Hindlimb muscle (tissue), 1 donor: ENCODE results near the gene CTNNA1. TPM values are rescaled to one million over a fixed set of nuclear protein-coding genes. Genes with fewer than 3 reads are reported as not detected.

Source experiments
- DNase-seq: peaks from one replicate; pipeline ENCODE4 v3.0.0-alpha.2; 2013
- polyA plus RNA-seq: library from polyadenylated mRNA; unstranded; fragments of 120-200 nt; gene quantifications from one replicate; pipeline ENCODE4 v1.2.1, GENCODE V29; 2013; ENCODE audit not compliant: insufficient read length

CTNNA1 gene
- polyA plus RNA-seq, 1 donor: 306 TPM

DNA sequence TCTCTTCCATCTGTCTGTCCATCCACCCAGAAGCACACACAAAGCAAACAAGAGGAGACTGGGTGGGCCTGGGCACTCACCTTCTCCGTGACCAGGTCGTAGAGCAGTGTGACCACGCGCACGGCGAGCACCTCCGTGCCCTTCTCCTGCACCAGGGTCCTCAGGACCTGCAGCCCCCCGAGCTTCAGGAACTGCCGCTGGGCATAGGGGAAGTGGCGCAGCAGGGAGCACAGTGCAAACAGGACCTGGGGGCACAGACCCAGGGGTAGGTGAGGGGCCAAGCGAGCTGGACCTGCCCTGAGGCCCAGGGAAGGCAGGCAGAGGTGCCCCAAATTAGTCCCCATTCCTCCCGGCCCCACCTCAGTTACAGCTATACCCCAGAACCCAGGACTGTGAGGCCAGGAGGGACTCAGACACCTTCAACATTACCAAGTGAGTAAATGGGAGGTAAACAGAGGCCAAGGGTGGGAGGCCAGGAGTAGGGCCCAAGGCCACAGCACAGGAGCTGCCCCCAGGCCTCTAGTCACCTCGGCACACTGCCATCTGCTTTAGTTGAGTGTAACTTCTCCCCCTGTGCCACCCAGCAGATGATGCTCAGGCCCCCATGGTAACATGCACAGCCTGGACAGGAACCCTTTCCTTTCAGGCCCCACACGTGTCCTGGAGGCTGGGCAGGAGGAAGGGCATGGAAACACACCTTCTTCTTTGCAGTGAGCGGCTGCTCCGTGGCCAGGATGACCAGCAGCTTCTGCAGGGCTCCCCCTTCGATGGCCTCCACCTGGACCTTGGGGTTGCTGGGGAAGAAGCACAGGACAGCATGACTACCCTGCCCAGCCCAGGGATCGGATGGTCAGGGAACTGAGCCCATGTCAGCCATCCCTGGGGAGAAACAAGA lies 198.1 kb downstream of the CTNNA1 start:
- no peak for DNase-seq

DNA sequence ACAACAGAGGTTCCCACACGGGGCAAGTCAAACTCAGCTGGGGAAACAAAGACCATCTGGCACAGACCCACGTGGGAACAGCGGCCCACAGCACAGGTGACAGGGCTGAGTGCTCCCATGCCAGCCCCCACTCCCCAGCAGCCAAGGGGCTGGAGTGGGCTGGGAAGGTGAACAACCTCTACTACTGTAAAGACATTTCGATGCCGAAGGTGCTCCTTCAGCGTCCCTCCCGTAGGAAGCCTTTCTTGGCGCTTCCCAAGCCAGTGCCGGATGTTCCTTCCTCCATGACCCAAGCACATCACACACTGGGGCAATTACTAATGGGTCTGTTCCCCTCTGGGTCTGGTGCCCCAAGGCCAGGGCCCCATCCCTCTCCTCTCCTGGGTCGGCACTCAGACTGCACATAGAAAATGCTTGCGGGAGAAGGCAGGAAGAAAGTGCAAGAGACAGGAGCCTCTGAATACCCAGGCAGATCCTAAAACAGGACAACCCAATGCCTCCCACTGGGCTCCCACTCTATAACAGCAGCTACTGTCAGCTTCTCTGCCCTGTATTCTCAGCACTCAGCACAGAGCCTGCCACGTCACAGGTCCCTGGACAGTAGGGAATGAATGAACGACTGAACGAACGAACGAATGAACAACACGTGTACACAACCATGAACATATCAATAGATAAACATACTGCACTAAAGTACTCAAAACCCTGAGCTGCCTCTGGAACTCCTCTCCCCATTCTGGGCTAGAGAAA lies 198.9 kb downstream of the CTNNA1 start:
- DNase-seq: no peak

DNA sequence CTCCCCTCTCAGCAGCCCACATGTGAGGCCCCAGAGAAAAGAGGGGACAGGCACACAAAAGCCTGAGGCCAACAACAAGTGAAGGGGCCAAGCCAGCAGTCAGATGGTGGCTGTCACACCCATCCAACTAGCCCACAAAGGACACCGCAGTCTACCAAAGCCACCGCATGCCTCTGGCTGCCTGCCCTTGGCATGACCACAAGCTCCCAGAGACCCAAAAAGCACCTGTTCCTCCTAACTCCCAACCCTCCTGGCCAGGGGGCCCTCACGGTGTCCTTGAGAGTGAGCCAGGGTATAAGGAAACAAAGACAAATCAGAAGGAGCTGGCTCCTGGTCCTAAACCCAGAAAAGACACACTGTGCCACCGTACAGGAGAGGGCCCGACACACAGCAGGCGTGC lies 199.7 kb downstream of the CTNNA1 start:
- DNase-seq: no peak

DNA sequence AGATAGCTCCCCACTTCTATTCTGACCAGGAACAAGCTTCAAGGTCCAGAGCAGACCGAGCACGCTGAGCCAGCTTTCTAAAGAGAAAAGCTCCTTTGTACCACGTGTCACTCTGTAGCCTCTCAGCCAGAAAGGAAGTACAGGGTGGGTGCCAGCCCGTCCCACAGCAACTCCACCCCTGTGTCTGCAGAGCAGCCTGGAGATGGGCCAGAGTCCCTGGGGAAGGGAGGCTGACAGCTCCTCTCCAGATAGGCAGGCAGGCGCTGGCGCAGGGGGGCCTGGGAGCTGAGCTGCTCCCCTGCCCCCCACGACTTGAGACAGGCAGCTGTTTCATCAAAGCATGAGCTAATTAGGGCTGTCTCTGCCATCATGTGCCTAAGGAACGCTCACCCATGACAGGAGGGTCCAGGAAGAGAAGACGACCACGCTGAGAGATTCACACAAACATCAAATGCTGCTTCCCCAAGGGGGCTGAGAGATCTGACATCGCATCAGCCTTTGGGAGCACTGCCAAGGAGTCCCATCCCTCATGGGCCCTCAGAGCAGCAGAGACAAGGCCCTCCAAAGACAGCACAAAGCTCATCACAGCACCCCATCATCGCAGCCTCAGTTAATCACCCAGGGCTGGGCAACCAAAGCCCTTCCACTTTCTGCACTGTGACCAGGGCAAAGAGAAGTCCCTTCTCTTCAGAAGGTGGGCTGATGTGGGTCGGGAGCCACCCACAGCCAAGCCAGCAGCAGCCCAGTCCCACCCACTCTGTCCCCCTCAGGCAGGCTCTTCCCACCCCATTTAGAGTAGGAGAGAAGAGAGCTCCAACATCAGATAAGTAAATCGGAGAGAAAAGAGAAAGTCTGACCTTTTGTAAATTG lies 200.4 kb downstream of the CTNNA1 start:
- no peak for DNase-seq

DNA sequence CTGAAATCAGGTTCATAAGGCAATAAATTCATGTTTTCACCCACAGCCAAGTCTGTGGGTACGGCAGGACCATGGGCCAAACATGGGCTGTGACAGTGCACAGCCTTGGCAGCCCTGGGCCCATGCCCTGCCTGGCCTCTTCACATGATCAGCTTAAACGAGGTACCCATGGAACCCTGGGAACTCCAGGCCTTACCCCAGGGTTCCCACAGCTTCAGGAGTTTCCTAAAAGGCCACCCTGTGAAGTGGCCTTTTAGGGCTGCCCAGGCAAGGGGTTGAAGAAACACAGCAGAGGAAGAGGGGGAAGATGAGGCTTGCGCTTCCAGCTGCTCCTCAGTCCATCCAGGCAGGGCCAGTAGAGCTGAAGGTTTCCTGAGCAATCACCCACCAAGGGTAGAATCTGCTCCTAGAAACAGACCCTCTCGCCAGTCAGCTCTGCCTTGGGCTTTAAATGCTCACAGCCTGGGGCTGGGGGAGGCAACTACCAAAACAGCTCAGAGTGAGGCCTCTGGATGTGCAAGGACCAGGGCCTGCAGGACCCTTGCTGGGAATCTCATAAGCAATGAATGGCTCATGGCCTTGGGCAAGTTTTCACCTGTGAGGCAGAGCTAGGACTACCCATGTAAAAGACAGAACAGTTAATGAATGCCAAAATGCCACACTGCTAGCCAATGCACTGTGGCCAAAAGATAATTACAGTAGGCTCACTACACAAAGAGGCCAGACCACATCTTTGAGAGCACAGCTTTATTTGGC lies 201.2 kb downstream of the CTNNA1 start:
- DNase-seq: no peak

DNA sequence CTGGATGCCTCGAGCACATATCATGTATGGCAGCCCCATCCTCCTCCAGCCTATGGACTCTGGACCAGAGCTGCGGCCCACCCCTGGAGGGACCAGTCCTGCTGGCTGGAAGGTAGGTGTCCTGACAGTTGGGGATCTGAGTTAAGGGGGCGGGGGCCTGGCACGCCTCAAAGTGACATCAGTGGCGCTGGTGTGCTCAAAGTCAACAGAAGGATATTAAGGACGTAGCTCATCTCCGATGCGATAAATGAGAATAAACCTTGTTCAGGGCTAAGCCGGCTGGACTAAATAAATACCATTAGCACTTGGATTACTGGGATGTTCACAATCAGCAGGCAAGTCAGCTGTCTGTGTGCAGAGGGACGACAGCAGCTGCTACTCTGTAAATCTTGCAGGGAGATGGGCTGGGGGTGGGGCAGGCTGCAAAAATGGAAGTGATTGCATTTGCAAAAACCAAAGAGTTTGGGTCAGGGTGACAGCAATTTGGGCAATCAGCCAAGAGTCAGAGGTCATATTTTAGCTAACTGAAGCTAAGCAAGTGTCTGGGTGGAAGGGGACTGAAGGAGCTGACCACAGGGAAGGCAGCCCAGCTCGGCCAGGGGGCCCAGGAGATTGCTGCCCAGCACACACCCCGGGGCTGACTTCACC lies 201.9 kb downstream of the CTNNA1 start:
- no peak for DNase-seq

DNA sequence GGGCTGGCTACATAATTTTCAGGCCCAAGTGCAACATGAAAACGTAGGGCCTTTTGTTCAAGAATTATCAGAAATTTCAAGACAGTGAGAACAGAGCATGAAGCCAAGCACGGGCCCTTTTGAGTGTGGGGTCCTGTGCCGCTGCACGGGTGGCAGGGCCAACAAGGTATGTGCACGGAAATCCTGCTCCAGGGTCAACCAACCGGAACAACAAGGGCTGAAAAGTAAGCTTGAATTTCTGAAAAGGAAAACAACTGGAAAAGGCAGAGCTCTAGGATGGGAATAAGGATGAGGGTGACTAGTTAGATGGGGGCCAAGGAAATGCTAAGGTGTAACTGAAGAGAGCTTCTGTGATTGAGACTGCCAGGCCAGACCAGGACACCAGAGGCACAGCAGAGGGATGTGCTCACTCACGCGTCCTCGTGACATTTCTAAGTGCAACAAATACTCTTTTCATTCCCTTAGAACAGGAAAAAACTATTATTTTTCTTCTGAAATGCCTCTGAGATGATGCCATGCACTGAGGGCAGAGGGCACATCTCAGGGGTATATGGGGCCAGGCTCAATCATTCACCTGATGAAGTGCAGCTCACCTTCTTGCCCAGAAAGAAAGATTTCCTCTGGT lies 202.6 kb downstream of the CTNNA1 start:
- no peak for DNase-seq

DNA sequence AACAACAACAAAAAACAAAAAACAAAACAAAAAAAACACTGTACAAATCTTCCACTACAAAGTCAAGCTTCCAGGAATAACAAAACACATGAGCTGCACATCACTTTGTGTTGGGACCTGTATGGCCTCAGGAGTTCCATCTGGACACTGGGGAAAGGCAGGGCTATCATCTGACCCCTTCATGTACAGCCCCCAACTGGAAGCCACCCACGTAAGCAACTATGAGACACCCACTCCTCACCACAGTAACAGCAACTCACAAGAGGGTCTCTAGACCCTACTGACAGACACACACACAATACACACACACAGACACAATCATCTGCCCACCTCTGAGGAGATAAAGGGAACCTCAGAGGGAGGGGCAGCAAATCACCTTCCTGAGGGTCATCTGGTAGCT lies 203.6 kb downstream of the CTNNA1 start:
- no peak for DNase-seq

DNA sequence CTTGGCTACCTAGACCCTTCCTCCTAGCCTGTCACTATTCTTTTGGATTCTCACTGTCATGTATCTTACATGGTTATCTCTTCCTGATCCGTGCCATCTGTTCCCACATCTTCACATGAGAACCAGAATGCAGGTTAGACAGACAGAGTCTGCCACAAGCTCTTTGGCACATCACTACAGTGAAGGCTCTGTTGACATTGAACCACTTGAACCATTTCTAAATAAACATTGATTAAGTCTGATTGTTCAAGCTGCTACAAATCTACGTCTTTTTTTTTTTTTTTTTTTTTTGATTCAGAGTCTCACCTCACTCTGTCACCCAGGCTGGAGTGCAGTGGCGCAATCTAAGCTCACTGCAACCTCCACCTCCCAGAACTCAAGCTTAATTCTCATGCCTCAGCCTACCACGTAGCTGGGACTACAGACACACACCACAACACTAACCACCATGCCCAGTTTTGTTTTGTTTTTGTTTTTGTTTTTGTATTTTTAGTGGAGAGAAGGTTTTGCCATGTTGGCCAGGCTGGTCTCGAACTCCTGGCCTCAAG lies 207.0 kb downstream of the CTNNA1 start:
- no peak for DNase-seq

DNA sequence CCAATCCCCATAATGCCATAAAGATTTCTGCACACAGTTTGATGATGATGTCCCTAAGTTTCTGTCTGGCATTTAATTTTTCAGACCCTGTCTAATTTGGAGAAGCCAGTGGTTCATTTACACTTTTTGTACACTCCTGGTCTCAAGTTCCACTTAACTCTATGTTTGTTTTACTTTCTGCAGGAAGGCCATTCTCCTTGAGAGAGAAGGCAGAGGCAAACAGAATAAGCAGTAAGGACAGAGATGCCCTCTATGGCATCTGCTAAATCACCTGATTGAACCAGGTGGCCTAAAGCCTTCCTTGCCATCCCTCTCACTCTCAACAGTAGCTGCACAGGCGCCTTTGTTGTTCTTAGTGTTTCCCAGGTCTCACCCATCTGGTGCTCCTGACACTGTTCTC lies 208.0 kb downstream of the CTNNA1 start:
- no peak for DNase-seq

DNA sequence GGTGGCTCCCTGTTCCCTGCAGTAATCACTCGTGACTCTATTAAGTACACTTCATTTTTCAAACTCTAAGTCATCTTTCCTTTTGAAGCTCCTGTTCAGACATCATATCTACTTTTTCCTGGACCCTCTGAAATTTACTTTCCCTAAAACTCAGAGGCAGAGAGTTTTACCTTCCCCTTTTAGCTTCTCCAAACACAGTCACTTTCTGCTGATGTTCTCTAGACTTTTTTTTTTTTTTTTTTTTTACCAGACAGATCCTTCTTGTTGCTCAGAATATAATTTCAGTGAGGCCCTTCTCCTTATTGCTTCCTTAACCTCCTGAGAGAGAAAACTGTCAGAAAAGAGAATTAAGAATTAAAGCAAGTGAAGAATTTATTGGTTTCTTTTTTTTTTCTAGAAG lies 208.5 kb downstream of the CTNNA1 start:
- DNase-seq: no peak

DNA sequence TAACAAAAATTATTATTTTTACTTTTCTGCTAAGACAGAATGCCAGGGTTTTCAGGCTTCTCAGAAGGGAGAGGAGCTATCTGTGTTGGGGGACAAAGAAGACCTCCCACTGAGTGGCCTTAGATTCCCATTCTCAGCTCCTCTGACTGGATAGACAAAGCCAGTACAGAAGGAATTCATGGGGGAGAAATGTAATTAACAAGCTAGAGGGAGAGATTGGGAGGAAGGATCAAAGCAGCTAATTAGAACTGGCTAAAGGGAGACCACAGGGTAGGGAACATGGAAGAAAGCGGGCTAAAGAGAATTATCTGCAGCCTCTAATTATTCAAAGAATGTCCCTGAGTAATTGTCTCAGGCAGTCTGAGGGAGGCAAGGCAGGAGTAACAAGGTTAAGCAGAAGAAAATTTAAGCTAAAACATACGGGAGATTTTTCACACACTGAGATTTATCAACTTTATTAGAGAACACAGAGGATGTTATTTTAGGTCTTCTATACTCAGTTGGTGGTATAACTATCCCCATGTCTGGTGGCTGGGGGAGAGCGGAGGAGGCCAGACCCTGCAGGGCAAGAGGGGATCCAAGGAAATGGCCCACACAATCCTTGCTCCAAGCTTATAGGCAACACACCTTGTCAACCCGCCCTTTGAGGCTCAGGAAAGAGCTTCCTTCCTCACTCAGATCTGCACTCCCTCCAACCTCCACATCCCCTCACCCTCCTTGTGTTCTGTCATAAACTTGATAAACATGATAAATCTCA lies 209.6 kb downstream of the CTNNA1 start:
- DNase-seq: no peak

DNA sequence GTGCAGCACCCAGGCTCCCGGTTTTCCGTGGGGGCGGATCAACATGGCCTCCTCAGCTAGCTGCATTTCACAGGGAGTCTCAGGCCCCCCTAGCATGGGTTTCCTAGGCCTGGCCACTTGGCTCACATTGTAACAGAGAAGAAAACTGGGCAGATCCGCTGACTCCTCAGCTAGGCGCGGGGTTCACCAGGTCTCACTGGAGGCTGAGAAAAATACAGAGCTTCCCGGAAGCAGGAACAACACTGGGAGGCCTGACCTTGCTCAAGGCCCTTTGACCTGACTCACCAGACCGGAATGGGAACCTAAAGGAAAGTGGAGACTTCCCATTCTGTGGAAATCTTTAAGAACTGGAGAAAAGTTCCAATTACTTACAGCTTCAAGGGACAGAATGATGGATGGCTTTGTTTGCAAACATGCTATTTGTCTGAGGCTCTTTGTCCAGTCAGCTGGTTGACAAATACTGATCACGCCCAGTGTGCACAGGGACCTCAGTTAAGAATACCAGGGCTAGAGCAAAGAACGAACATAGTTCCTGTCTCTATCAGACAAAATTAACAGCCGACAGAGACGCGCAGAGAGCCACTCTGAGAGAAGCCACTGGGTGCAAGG lies 210.6 kb downstream of the CTNNA1 start:
- no peak for DNase-seq

DNA sequence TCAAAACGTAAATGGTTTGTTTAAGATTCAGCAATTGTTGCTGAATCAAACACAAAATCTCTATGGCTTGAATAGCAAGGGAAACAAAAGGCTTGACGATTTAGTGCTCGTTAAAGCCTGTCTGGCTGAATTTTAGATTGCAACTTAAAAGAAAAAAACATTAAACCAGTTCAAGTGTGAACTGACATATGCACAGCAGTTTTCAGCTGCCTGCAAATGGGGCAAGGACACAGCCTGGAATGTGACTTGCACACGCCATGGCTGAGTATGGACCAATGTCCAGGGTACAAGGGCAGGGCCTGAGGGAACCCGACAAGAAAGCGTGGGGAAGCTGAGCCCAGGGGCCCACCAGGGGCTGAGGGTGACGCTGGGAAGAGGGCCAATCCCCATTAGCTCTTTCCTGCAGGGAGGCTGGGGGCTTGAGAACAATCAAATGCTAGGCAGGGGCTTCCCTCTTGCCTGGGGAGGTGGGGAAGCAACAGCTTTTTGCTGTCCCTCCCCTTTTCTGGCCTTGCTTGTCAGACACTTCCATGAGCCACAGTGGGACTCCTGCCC lies 211.5 kb downstream of the CTNNA1 start:
- no peak for DNase-seq

DNA sequence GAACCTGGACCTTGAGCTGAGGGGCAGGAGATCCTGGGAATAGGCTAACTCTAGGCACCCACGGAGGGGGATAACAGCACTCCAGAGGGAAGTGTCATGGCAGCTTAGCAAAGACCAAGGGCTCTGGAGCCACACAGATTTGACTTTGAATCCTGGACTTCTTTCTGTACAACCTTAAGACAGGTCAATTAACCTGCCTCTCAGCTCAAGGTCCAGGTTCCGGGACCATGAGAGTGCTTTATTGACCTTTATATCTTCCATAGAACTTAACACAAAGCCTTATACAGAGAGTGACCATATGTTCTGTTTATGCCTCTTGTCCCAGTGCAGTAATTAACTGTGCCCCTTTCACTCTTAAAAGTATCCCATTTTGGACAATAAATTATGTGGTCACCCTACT lies 212.4 kb downstream of the CTNNA1 start:
- DNase-seq: no peak

DNA sequence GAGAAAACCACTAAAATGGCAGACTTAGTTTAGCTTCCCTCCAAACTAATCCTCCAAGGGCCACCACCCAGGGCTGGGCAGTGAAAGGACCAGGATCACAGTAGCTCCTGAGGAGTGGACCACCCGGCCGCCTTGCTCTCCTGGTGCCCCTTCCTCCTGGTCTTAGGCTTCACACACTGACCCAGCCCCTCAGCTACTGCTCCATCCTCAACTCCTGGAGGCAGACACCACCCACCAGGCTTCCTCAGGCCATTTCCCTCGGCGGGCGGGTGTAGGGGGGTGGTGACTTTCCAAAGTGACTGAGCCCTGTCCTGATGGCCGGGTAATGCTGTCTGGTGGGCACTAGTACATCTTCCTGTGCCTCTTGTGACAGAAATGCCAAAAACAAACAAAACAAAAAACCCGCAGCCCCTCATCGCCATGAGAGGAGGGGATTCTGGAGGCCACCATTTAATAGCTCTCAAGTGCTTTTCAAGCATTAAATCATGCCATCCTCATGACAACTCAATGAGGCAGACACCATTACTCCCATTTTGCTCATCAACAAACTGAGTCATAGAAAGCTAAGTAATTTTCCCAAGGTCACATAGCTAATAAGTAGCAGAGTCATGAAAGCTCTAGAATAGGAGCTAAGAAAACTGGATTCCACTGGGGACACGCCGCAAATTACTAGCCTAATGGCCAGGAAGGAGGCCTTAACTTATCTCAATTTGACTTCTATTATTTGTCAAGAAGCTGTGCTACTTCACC lies 213.2 kb downstream of the CTNNA1 start:
- no peak for DNase-seq

DNA sequence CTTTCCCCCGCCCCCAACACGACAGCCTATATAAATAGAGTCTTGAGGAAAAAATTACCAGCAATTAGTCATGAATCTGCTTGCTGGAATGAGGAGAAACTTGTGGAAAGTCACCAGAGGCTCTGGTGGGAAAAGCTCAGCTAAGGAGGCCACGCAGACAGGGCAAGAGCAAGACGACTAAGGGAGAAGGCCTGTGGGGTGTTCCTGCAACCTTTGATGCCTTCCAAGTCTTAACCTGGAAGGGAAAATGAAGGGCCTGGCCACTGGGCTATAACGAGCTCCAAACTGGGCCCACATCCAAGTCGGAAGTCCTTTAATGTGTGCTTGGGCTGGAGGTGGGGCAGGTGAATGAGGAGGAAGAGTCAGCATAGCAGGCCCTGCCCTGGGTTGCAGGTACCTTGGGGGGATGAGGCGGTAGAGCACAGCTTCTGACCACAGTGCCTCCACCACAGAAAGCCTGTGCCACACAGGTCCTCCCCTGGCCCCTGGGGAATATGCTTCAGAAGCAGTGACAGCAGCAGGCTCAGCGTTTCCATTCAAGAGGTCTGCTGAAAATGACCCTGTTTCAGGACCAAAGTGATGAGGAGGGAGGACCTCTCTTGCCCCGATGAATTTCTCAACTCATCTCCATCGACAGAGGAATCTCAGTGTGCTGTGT lies 214.7 kb downstream of the CTNNA1 start:
- no peak for DNase-seq

DNA sequence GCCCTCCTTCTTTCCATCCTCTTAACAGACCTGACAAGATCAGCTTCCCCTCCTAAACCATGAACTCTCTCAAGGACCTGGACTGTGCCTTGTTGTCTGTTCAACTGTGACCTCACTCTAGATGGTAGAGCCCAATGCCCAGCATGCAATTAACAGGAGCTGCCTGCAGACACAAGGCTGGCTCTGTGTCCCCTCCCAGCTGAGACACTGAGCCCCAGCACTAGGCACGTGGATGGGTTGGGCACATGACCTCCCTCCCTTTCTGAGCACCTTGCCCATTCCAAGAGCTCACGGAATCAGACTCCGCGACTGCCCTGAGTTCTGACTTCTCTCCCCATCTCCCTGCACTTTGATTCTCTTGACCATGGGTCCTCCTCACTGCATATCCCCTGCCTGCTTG lies 215.4 kb downstream of the CTNNA1 start:
- no peak for DNase-seq
